ENCODE data around the gene PNMA6A. TPM values are rescaled to one million over a fixed set of nuclear protein-coding genes. Genes with fewer than 3 reads are reported as not detected.
"Not testable (repeated sequence)": the region's sequence is repeated elsewhere in the genome, so short reads cannot be mapped to it uniquely, and the experiment has no call there.

PNMA6A gene
- 1 to 10 TPM; 3.7 to 4.0 TPM for total RNA-seq
- polyA plus RNA-seq (ENCODE audit: insufficient read depth, low read depth, low replicate concordance): 4.2 TPM
- long read RNA-seq, donor 1: 0 reads
- long read RNA-seq, donor 2, partial matches to known transcripts: 5 of 6 reads
- long read RNA-seq, donor 2, other reads (novel, unspliced or antisense): 0 of 6 reads

DNA sequence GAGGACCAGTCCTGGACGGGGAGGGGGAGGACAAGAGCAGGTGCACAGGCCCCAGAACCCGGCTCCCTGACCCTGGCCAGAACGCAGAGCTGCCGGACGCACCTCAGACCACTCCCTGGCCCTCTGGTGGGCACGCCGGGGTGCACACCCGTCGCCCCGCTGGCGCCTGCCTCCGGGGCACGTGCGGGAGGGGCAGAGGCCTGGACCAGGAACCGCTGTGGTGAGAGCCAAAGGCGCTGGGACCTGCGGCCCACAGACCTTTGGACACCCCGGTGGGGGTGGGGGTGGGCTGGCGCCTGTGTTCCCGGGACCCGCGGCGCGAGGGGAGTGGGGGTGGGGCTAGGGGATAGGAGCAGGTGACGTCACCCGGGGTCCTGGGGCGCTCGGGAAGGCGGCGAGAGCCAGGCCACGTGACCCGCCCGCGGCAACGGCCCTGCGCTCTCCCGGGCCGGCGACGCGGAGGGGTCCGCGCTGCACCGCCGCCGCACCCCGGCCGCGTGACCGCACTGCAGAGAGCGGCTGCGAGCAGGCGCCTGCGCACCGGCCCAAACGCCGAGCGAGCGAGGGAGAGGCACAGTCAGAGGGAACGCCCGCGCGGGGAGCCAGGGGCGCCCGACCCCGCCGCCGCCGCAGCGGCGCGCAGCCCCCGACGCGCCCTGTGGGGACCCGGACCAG, at the start of gene PNMA6A:
TSS of gene PNMA6A (plus strand) at position 546 of the 675 bp plus-strand sequence. CDS start 609 bp downstream, outside the sequence.
- H3K4me1 ChIP-seq; DNase-seq; H3K27ac ChIP-seq; H3K4me3 ChIP-seq; H3K9me3 ChIP-seq; intact Hi-C loops (cut with DNase I; ENCODE audit: low total_unique reads); H3K27me3 ChIP-seq; H3K36me3 ChIP-seq (ENCODE audit: low read depth, missing control alignments): not testable (repeated sequence)
- no CpG with 5 or more reads among the region's 76 CpGs for WGBS, 2 donors

DNA sequence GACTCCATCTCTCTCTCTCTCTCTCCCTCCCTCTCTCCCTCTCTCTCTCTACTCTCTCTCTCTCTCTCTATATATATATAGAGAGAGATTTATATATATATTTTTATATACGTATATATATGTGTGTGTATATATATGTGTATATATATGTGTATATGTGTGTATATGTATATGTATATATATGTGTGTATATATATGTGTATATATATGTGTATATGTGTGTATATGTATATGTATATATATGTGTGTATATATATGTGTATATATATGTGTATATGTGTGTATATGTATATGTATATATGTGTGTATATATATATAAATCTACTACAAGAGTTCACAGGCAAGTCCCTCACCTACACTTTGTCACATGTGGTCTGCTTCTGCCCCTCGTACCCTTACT, 45.8 kb upstream of the PNMA6A start:
- H3K27ac ChIP-seq; H3K4me3 ChIP-seq; H3K36me3 ChIP-seq (ENCODE audit: low read depth, missing control alignments); H3K4me1 ChIP-seq; intact Hi-C loops (cut with DNase I; ENCODE audit: low total_unique reads); H3K9me3 ChIP-seq; DNase-seq; H3K27me3 ChIP-seq: not testable (repeated sequence)
- WGBS, 2 donors: 20 to 65% methylated on average over 1 to 2 of the region's 2 CpGs

DNA sequence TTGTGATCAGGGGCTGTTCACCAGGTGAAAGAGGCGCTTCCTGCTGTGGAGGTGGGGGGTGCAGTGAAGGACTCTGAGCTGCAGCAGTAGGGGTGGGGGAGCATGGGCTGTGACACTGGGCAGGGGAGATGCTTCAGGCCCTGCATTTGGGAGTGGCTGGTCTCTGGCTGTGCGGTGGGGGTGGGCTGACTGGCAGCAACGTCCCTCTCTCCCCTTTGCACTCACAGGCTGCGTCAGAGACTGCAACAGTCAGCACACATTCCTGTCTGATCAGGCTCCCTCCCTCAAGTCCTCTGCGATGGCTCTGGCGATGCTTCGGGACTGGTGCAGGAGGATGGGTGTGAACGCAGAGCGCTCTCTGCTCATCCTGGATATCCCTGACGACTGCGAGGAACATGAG, 43.8 kb upstream of the PNMA6A start:
- H3K4me3 ChIP-seq; H3K27me3 ChIP-seq; intact Hi-C loops (cut with DNase I; ENCODE audit: low total_unique reads); H3K4me1 ChIP-seq; H3K9me3 ChIP-seq; H3K36me3 ChIP-seq (ENCODE audit: low read depth, missing control alignments); H3K27ac ChIP-seq; DNase-seq: not testable (repeated sequence)
- WGBS, 2 donors: 90% methylated on average over 2 of the region's 11 CpGs; no CpG with 5 or more reads in 1 of the 2 donors

DNA sequence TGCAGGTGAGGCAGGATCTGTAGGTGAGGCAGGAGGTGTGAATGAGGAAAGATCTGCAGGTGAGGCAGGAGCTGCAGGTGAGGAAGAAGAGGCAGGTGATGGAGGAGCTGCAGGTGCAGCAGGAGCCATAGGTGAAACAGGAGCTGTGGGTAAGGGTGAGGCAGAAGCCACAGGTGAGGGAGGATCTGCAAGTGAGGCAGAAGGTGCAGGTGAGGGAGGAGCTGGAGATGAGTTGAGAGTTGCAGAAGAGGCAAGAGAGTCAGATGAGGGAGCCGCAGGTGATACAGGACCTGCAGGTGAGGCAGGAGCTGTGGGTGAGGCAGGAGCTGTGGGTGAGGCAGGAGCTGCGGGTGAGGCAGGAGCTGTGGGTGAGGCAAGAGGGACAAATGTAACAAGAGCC, 43.1 kb upstream of the PNMA6A start:
- H3K4me1 ChIP-seq: no peaks in the 10 kb centered on the region
- WGBS, 2 donors: 50 to 100% methylated on average over 1 to 2 of the region's 2 CpGs

DNA sequence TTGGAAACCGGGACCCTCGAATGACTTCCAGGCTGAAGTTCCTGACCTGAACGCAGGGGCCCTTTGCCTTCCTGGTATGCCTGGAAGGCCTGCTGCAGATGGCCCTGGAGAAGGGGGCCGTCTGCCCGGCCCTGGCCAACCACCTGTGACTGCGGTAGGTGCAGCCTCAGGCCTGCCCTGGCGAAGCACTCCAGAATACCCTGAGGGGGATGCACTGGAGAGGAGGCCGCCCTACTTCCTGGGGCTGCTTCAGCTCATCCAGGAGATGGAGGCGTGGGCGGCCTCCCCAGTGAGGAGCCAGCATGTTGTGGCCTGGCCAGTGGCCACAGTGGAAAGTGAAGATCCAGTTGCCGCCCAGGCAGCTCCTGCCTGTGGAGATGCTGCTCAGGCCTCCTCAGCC, 42.4 kb upstream of the PNMA6A start:
- Histone ChIP-seq H3K27me3 (no peaks in the 10 kb centered on the region), H3K4me1 (no peaks in the 10 kb centered on the region), H3K4me3 (no peak overlapping the region), H3K27ac (no peak overlapping the region), H3K9me3 (no peaks in the 10 kb centered on the region), H3K36me3 (ENCODE audit: low read depth, missing control alignments) (no peaks in the 10 kb centered on the region)
- intact Hi-C loops (cut with DNase I; ENCODE audit: low total_unique reads): no loop called here
- WGBS, 2 donors: 100% methylated on average over 1 of the region's 11 CpGs; no CpG with 5 or more reads in 1 of the 2 donors
- DNase-seq: no peak
- no peak for TF ChIP-seq POLR2A (IDR thresholded peaks at IDR 0.05)
- TF ChIP-seq, protein P1, sequence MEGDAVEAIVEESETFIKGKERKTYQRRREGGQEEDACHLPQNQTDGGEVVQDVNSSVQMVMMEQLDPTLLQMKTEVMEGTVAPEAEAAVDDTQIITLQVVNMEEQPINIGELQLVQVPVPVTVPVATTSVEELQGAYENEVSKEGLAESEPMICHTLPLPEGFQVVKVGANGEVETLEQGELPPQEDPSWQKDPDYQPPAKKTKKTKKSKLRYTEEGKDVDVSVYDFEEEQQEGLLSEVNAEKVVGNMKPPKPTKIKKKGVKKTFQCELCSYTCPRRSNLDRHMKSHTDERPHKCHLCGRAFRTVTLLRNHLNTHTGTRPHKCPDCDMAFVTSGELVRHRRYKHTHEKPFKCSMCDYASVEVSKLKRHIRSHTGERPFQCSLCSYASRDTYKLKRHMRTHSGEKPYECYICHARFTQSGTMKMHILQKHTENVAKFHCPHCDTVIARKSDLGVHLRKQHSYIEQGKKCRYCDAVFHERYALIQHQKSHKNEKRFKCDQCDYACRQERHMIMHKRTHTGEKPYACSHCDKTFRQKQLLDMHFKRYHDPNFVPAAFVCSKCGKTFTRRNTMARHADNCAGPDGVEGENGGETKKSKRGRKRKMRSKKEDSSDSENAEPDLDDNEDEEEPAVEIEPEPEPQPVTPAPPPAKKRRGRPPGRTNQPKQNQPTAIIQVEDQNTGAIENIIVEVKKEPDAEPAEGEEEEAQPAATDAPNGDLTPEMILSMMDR (IDR thresholded peaks at IDR 0.05): no peak

More for the DNA sequence above, 43.1 kb upstream of the PNMA6A start:
- Histone ChIP-seq H3K36me3 (ENCODE audit: low read depth, missing control alignments) (no peaks in the 10 kb centered on the region), H3K9me3 (no peaks in the 10 kb centered on the region), H3K27ac (no peak overlapping the region), H3K4me3 (no peak overlapping the region), H3K27me3 (no peaks in the 10 kb centered on the region)
- TF ChIP-seq POLR2A (IDR thresholded peaks at IDR 0.05): no peak
- TF ChIP-seq, protein P1 (IDR thresholded peaks at IDR 0.05): no peak
- DNase-seq: no peak
- intact Hi-C loops (cut with DNase I; ENCODE audit: low total_unique reads): no loop called here

DNA sequence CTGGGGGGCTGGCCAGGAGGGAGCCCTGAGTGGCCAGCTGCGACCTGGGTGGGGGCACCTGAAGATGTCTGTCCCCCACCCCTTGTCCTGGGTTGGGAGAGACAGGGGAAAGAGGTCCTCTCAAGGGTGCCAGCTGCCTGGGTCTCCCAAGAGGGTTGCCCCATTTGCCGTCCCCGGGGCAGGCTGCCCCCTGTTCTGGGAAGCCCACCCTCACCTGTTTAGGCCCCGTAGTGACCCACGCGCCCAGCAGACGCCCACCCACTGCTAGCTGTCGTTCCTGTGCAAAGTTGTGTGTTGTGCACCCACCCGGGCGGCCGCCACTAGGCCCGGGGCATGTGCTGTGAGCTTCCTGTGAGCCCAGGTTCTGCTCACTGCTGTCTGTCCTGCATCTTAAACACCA, 41.5 kb upstream of the PNMA6A start:
- no peak overlapping the region for H3K27ac ChIP-seq
- TF ChIP-seq, protein P1 (IDR thresholded peaks at IDR 0.05): no peak
- TF ChIP-seq POLR2A (IDR thresholded peaks at IDR 0.05): no peak
- no peaks in the 10 kb centered on the region for H3K9me3 ChIP-seq
- WGBS, 2 donors: 83% methylated on average over 8 of the region's 12 CpGs; no CpG with 5 or more reads in 1 of the 2 donors
- H3K36me3 ChIP-seq (ENCODE audit: low read depth, missing control alignments): no peaks in the 10 kb centered on the region
- H3K4me1 ChIP-seq: no peaks in the 10 kb centered on the region
- no peaks in the 10 kb centered on the region for H3K27me3 ChIP-seq
- H3K4me3 ChIP-seq: no peak overlapping the region
- intact Hi-C loops (cut with DNase I; ENCODE audit: low total_unique reads): no loop called here
- no peak for DNase-seq

Measured in testis (tissue), 5 donors.